ENCODE data around the gene WNT11. TPM values are rescaled to one million over a fixed set of nuclear protein-coding genes. Genes with fewer than 3 reads are reported as not detected.

WNT11 gene
- total RNA-seq, 1 experiment from 2014 or later: not detected

DNA sequence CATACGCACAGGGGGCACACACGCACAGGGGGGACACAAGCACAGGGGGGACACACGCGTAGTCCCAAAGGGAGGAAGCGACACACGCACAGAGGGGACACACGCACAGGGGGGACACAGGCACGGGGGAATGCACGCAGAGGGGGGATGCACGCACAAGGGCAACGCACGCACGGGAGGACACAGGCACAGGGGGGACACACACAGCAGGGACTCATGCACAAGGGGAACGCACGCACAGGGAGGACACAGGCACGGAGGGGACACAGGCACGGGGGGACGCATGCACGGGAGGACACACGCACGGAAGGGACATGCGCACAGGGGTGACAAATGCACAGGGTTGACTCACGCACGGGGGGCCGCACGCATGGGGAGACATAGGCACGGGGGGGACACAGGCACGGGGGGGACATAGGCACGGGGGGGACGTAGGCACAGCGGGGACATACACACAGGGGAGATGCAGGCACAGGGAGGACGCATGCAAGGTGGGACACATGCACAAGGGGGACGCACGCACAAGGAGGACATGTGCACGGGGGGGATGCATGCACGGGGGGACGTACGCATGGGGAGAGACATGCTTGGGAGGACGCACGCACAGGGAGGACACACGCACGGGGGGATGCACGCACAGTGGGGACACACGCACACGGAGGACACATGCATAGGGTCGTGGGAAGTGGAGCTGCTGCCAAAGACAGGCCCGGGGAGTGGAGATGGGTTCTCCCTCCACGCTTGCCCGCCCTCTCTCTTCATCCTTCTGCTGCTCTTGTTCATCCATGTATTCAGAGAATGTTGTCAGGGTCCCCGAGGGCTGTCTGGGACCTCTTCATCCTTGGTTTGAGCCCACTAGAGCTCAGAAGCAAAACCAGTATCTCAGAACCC is 41.2 kb downstream of the WNT11 start:
- intact Hi-C loops (cut with micrococcal nuclease; ENCODE audit: unreplicated experiment): no loop called here
- no peak overlapping the region for H3K27ac Mint-ChIP-seq (ENCODE audit: unreplicated experiment)
- no peaks in the 10 kb centered on the region for H3K9me3 Mint-ChIP-seq (ENCODE audit: low read depth, unreplicated experiment)
- BruUV-seq (replicated peaks): no TSS peak
- H3K36me3 Mint-ChIP-seq (ENCODE audit: insufficient read depth, unreplicated experiment): no peaks in the 10 kb centered on the region
- no peak overlapping the region for H3K4me3 Mint-ChIP-seq (ENCODE audit: low read depth, unreplicated experiment)
- H3K27me3 Mint-ChIP-seq (ENCODE audit: unreplicated experiment): peaks cover 62% of the 10 kb centered on the region
- no peaks in the 10 kb centered on the region for H3K4me1 Mint-ChIP-seq (ENCODE audit: low read depth, unreplicated experiment)
- CTCF ChIA-PET: interaction anchor here (0.6 kb wide), 1 partner anchor 278 kb away, joined by 6 read pairs; no protein-coding TSS in a partner anchor
- TF ChIP-seq, protein P1, sequence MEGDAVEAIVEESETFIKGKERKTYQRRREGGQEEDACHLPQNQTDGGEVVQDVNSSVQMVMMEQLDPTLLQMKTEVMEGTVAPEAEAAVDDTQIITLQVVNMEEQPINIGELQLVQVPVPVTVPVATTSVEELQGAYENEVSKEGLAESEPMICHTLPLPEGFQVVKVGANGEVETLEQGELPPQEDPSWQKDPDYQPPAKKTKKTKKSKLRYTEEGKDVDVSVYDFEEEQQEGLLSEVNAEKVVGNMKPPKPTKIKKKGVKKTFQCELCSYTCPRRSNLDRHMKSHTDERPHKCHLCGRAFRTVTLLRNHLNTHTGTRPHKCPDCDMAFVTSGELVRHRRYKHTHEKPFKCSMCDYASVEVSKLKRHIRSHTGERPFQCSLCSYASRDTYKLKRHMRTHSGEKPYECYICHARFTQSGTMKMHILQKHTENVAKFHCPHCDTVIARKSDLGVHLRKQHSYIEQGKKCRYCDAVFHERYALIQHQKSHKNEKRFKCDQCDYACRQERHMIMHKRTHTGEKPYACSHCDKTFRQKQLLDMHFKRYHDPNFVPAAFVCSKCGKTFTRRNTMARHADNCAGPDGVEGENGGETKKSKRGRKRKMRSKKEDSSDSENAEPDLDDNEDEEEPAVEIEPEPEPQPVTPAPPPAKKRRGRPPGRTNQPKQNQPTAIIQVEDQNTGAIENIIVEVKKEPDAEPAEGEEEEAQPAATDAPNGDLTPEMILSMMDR (IDR thresholded peaks at IDR 0.05; ENCODE audit: unreplicated experiment): no peak
- no peak for DNase-seq

DNA sequence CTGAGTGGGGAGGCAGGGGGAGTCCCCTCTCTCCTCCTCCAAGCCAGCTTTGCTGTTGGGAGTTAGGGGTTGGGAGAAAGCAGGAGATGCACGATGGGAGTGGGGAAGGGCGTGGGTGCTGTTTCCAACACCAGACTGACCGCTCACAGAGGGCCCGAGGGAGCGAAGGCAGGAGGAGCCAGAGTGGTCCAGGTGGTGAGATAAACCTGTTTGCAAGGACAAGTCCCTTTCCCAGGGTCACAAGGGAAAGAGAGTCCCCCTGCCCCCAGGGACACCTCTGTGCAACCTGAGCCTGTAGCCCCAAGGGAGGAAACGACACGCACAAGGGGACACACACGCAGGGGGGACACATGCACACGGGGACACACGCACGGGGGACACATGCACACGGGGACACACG is 42.2 kb downstream of the WNT11 start:
- H3K27me3 Mint-ChIP-seq (ENCODE audit: unreplicated experiment): peaks cover 71% of the 10 kb centered on the region
- CTCF ChIA-PET: no interaction called here
- DNase-seq: no peak
- H3K27ac Mint-ChIP-seq (ENCODE audit: unreplicated experiment): no peak overlapping the region
- no peaks in the 10 kb centered on the region for H3K4me1 Mint-ChIP-seq (ENCODE audit: low read depth, unreplicated experiment)
- intact Hi-C loops (cut with micrococcal nuclease; ENCODE audit: unreplicated experiment): no loop called here
- no peaks in the 10 kb centered on the region for H3K36me3 Mint-ChIP-seq (ENCODE audit: insufficient read depth, unreplicated experiment)
- no peaks in the 10 kb centered on the region for H3K9me3 Mint-ChIP-seq (ENCODE audit: low read depth, unreplicated experiment)
- TF ChIP-seq, protein P1 (IDR thresholded peaks at IDR 0.05; ENCODE audit: unreplicated experiment): no peak
- no peak overlapping the region for H3K4me3 Mint-ChIP-seq (ENCODE audit: low read depth, unreplicated experiment)
- BruUV-seq (replicated peaks): no TSS peak

DNA sequence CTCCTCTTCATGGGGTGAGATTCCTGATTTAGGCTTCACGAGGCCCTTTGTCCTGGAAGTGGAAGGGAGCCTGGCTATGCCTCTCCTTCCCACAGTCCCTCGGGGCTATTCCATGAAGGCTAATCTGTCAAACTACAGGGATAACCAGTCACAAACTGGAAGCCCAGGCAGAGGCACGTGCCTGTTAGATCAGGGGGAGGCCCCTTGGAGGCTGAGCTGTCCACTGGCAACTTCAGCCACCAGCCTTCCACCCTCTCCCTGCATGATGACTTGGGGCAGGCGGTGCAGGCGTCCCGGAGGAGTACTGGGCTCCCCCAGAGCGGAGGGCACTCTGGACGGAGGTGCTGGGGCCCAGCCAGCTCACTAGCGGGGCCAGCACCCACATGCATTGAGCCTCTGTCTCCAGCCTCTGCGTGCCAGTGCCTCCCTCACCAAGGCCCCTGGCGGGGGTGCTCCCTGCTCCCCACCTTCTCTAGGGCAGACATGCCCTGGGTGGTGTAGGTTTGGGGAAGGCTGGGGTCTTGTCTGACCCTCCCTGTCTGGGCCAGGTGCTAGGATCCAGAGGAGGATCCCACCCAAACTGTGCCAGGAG is 42.9 kb downstream of the WNT11 start:
- Mint-ChIP-seq H3K9me3 (ENCODE audit: low read depth, unreplicated experiment) (no peaks in the 10 kb centered on the region), H3K36me3 (ENCODE audit: insufficient read depth, unreplicated experiment) (no peaks in the 10 kb centered on the region), H3K27ac (ENCODE audit: unreplicated experiment) (no peak overlapping the region), H3K27me3 (ENCODE audit: unreplicated experiment) (peaks cover 71% of the 10 kb centered on the region), H3K4me3 (ENCODE audit: low read depth, unreplicated experiment) (no peak overlapping the region), H3K4me1 (ENCODE audit: low read depth, unreplicated experiment) (no peaks in the 10 kb centered on the region)
- no peak for DNase-seq
- TF ChIP-seq, protein P1 (IDR thresholded peaks at IDR 0.05; ENCODE audit: unreplicated experiment): no peak
- intact Hi-C loops (cut with micrococcal nuclease; ENCODE audit: unreplicated experiment): no loop called here
- CTCF ChIA-PET: no interaction called here
- BruUV-seq (replicated peaks): no TSS peak

DNA sequence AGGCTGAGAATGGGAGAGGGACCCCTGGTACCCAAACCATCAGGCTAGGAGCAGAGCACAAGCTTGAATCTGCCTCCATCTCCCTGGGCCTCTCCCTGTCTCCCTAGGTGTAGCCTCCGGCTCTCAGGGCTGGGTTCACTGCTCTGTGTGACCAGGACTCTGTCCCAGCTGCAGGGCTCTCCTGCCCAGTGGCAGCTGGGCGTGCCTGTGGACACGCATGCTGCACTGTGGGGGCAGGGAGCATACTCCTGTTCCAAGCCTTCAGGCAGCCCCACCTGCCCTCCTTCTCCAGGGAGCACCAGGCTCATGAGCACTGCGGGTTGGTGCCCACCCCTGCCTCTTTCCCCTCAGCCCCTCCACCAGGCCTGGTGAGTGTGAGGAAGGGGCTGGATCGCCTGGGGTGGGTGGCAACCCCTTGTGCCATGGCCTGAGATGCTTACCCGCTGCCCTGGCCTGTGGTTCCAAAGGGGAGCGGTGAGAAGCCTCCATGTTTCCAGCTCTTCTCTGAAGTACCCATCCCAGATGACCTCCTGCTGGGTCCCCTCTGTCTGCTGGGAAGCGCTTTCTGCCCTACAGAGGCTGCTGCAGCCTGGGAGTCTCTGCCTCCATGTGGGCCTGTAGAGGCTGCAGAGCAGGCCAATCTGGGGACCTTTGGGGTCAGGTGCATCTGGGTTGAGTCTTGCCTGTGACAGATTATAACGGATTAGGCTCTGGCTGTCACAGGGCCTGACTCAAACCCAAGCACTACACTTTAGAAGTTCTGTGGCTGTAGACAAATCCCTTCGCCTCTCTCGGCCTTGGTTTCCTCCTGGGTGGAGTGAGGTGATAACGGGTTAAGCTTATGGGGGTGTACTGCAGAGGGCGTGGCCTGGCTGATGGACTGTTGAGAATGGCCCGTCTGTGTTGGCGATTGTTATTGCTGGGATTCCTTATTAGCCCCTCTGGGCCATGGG is 43.7 kb downstream of the WNT11 start:
- intact Hi-C loops (cut with micrococcal nuclease; ENCODE audit: unreplicated experiment): no loop called here
- Mint-ChIP-seq H3K4me1 (ENCODE audit: low read depth, unreplicated experiment) (no peaks in the 10 kb centered on the region), H3K27ac (ENCODE audit: unreplicated experiment) (no peak overlapping the region), H3K9me3 (ENCODE audit: low read depth, unreplicated experiment) (no peaks in the 10 kb centered on the region), H3K4me3 (ENCODE audit: low read depth, unreplicated experiment) (no peak overlapping the region), H3K36me3 (ENCODE audit: insufficient read depth, unreplicated experiment) (no peaks in the 10 kb centered on the region), H3K27me3 (ENCODE audit: unreplicated experiment) (peaks cover 71% of the 10 kb centered on the region)
- no peak for DNase-seq
- CTCF ChIA-PET: no interaction called here
- TF ChIP-seq, protein P1 (IDR thresholded peaks at IDR 0.05; ENCODE audit: unreplicated experiment): no peak
- no TSS peak for BruUV-seq (replicated peaks)

Measured in Calu3 (cell line).